Kidney (tissue), 14 donors: ENCODE data around the gene RAD23A. TPM values are rescaled to one million over a fixed set of nuclear protein-coding genes. Genes with fewer than 3 reads are reported as not detected.

Experiments
- DNase-seq, 5 donors: peaks; one replicate each; pipeline ENCODE4 v3.0.0-alpha.2; 2013 to 2020
- FAIRE-seq: peaks from 2 replicates; lab custom pipeline; 2012; peaks lifted over from hg19 to GRCh38; lab: Jason Lieb, UNC
- H3K27ac ChIP-seq, 2 donors: one replicate each; pipeline ENCODE4 v1.7.0; 2013; ENCODE audit warnings: low read depth in 2 of 2, low read length in 2 of 2, inconsistent platforms in 1 of 2
- H3K27me3 ChIP-seq: one replicate; pipeline ENCODE4 v1.7.1; 2013; ENCODE audit warnings: low read length, inconsistent platforms; ENCODE audit not compliant: control insufficient read depth, insufficient read depth
- H3K36me3 ChIP-seq, 3 donors: one replicate each; pipeline versions ENCODE4 v1.7.0 to v1.7.1; 2013; ENCODE audit warnings: low read length in 3 of 3, control low read depth in 1 of 3, inconsistent platforms in 1 of 3; ENCODE audit not compliant: insufficient read depth in 3 of 3, control insufficient read depth in 2 of 3
- H3K4me1 ChIP-seq, 3 donors: one replicate each; pipeline versions ENCODE4 v1.7.0 to v1.7.1; 2013; ENCODE audit warnings: low read length in 3 of 3, inconsistent platforms in 1 of 3, low read depth in 1 of 3; ENCODE audit not compliant: control insufficient read depth in 2 of 3, insufficient read depth in 2 of 3
- H3K4me3 ChIP-seq, 3 donors: one replicate each; pipeline versions ENCODE4 v1.7.0 to v1.8.1; 2013; ENCODE audit warnings: low read length in 3 of 3, control low read depth in 1 of 3, inconsistent platforms in 1 of 3
- H3K9ac ChIP-seq, 3 donors: one replicate each; pipeline versions ENCODE4 v1.7.0 to v1.7.1; 2013; ENCODE audit warnings: low read length in 3 of 3, control low read depth in 1 of 3, inconsistent platforms in 1 of 3
- H3K9me3 ChIP-seq, 3 donors: one replicate each; pipeline versions ENCODE4 v1.7.0 to v1.7.1; 2013; ENCODE audit warnings: low read length in 3 of 3, control low read depth in 1 of 3, inconsistent platforms in 1 of 3; ENCODE audit not compliant: control insufficient read depth in 2 of 3, insufficient read depth in 1 of 3
- intact Hi-C: fragments of 100-400 bp; cut with DNase I; formaldehyde crosslinking; loops from one replicate; pipeline ENCODE4 v1.11.1; 2022
- polyA plus RNA-seq: library from polyadenylated mRNA; stranded (reverse); fragments of 350-450 nt; fragmentation: Illumina TruSeq; extraction: RNeasy Lipid Tissue Mini Kit (QIAGEN cat#74804); gene quantifications from one replicate; pipeline ENCODE4 v1.2.3, GENCODE V29; 2014; ENCODE audit warnings: low read depth, low replicate concordance; ENCODE audit not compliant: insufficient read depth
- total RNA-seq: library from RNA; stranded (reverse); fragmentation: NEBNext Ultra II Directional; extraction: Animal tissue kit (Norgen Biotek cat#: 25700); gene quantifications from one replicate; pipeline ENCODE4 v1.2.1, GENCODE V29; 2021
- TF ChIP-seq, protein P1 (sequence below): IDR thresholded peaks from 3 replicates; pipeline ENCODE4 v1.5.1; 2012; ENCODE audit warnings: mild to moderate bottlenecking, moderate library complexity, borderline replicate concordance; ENCODE audit not compliant: insufficient read depth; ENCODE audit errors: extremely low read depth
- donor health status: control.
- donor health status: control.
- donor health status: control.
- donor health status: control.
- donor health status: control.
- donor health status: DM: yes; HTN: yes; CAD: no.
- donor health status: Normal renal cell carcinoma (clear cell type).

Gene RAD23A
- total and polyA plus RNA-seq, 2 donors from 2014 or later = 79.2 to 105 TPM

DNA sequence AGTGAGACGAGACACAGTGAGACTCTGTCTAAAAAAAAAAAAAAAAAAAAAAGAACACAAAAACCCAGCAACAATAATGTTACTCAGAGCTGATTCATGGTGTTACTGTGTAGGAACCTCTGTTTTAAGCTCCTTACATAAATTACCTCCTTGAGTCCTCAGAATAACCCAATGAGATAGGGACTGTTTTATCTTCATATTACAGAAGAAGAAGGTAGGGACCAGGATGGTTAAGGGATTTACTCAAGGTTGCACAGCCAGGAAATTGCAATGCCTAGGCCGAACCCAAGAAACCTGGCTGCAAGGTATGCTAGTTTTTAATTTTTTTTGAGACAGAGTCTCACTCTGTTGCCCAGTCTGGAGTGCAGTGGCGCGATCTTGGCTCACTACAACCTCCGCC, 22.2 kb downstream of the RAD23A start:
- H3K27me3 ChIP-seq = no peaks in the 10 kb centered on the region
- H3K36me3 ChIP-seq = no peaks in the 10 kb centered on the region
- no peak overlapping the region for H3K27ac ChIP-seq
- FAIRE-seq (no peak), DNase-seq (no peak)
- H3K9me3 ChIP-seq = no peaks in the 10 kb centered on the region
- intact Hi-C loops = no loop called here
- H3K9ac ChIP-seq = no peak overlapping the region
- H3K4me1 ChIP-seq = peaks cover 0 to 2% (median 0%) of the 10 kb centered on the region in 3 donors
- TF ChIP-seq, protein P1, sequence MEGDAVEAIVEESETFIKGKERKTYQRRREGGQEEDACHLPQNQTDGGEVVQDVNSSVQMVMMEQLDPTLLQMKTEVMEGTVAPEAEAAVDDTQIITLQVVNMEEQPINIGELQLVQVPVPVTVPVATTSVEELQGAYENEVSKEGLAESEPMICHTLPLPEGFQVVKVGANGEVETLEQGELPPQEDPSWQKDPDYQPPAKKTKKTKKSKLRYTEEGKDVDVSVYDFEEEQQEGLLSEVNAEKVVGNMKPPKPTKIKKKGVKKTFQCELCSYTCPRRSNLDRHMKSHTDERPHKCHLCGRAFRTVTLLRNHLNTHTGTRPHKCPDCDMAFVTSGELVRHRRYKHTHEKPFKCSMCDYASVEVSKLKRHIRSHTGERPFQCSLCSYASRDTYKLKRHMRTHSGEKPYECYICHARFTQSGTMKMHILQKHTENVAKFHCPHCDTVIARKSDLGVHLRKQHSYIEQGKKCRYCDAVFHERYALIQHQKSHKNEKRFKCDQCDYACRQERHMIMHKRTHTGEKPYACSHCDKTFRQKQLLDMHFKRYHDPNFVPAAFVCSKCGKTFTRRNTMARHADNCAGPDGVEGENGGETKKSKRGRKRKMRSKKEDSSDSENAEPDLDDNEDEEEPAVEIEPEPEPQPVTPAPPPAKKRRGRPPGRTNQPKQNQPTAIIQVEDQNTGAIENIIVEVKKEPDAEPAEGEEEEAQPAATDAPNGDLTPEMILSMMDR = no peak
- no peak overlapping the region for H3K4me3 ChIP-seq

DNA sequence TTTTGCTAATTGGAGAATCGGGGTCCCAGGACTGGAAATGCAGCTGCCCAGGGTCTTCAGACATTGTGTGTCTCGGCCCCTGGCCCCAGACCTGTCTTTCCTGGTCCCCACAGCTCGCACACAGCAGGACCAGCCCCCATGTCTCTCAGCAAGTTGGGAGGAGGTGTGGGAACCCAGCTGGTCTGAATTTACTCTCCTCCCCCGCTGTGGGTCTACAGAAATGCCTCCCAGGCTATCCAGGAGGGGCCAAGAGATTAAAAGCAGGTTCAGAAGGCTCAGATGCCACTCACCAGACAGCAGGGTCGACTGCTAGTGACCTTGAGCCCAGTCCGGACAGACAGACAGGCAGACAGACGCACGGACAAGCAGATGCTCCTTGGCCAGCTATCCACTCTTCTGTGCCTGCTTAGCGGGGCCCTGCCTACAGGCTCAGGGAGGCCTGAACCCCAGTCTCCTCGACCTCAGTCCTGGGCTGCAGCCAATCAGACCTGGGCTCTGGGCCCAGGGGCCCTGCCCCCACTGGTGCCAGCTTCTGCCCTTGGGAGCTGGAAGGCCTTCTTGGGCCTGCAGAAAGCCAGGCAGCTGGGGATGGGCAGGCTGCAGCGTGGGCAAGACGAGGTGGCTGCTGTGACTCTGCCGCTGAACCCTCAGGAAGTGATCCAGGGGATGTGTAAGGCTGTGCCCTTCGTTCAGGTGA, 23.8 kb downstream of the RAD23A start, which contains the start of gene DAND5:
TSS of gene DAND5 (plus strand) at position 285 of the 697 bp plus-strand sequence. CDS start at position 370, 85 bp downstream.
- Histone ChIP-seq H3K9me3 (no peaks in the 10 kb centered on the region), H3K4me3 (no peak within 1 kb of the TSS), H3K27ac (no peak within 1 kb of the TSS), H3K27me3 (no peaks in the 10 kb centered on the region), H3K4me1 (peaks cover 0 to 2% (median 0%) of the 10 kb centered on the region in 3 donors), H3K9ac (no peak within 1 kb of the TSS), H3K36me3 (no peaks in the 10 kb centered on the region)
- intact Hi-C loops = no loop called here
- FAIRE-seq (no peak), DNase-seq (no peak)
- TF ChIP-seq, protein P1 = no peak

DNA sequence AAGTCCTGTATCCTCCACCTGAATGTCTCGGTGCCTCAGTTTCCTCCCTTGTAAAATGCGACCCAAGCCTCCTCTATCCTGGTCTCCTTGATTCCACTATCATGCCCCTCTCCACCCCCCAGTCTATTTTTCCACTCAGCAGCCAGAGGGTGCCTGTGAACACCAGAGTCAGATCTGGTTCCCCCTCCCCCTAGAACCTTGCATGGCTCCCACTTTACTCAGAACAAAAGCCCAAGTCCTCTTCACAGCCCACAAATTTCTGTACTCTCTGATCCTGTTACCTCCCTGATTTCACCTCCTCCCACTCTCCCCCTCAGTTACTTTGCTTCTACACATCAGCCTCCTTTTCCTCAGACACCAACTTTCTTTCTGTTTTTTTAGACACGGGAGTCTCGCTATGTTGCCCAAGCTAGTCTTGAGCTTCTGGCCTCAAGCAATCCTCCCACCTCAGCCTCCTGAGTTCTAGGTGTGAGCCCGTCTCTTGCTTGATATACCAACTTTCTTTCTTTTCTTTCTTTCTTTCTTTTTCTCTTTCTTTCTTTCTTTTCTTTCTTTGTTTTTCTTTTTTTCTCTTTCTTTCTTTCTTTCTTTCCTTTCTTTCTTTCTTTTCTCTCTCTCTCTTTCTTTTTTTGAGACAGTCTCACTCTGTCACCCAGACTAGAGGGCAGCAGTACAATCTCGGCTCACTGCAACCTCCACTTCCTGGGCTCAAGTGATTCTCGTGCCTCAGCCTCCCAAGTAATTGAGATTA, 24.6 kb downstream of the RAD23A start:
- TF ChIP-seq, protein P1 = no peak
- Histone ChIP-seq H3K36me3 (no peaks in the 10 kb centered on the region), H3K27ac (no peak overlapping the region), H3K9ac (no peak overlapping the region), H3K4me3 (no peak overlapping the region), H3K9me3 (no peaks in the 10 kb centered on the region), H3K4me1 (peaks cover 0 to under 1% (median 0%) of the 10 kb centered on the region in 3 donors), H3K27me3 (no peaks in the 10 kb centered on the region)
- FAIRE-seq (no peak), DNase-seq (no peak)
- intact Hi-C loops = loop anchor here (10.0 kb wide), 1 partner anchor 95 kb away; no protein-coding TSS in a partner anchor
